NCI-H1694 treated with DMSO at 0.1 percent for 48 hours (cell line): ENCODE measurements around the gene IQCH.
A peak's percentile ranks its signal among the peaks of the same experiment; 100 is the strongest.

ENCODE experiments used
- DNase-seq: peaks from one replicate; lab custom pipeline; 2025; lab: John Stamatoyannopoulos, UW

Gene IQCH

GRCh38 chr15:67504056-67504455 is 249.5 kb downstream of the IQCH start:
- DNase-seq: no peak

GRCh38 chr15:67504796-67505195 is 250.2 kb downstream of the IQCH start:
- no peak for DNase-seq

- DNase-seq: no peak
Observed at GRCh38 chr15:67505675-67506572, 251.3 kb downstream of the IQCH start.

- DNase-seq: no peak
Observed at GRCh38 chr15:67506775-67507747, 252.5 kb downstream of the IQCH start.

GRCh38 chr15:67508407-67508806 is 253.8 kb downstream of the IQCH start:
- no peak for DNase-seq

GRCh38 chr15:67509918-67510317 is 255.3 kb downstream of the IQCH start:
- no peak for DNase-seq

- DNase-seq: no peak
Observed at GRCh38 chr15:67510597-67511190, 256.1 kb downstream of the IQCH start.

GRCh38 chr15:67511606-67512005 is 257.0 kb downstream of the IQCH start:
- DNase-seq: no peak

- no peak for DNase-seq
Observed at GRCh38 chr15:67512140-67512539, 257.6 kb downstream of the IQCH start.

GRCh38 chr15:67512933-67513714 is 258.5 kb downstream of the IQCH start:
- DNase-seq: no peak

- DNase-seq: no peak
Observed at GRCh38 chr15:67515090-67515489, 260.5 kb downstream of the IQCH start.

- DNase-seq: no peak
Observed at GRCh38 chr15:67515557-67515956, 261.0 kb downstream of the IQCH start.

GRCh38 chr15:67520321-67521028 is 265.9 kb downstream of the IQCH start:
- DNase-seq: no peak

- peak; percentile 64 for DNase-seq
Observed at GRCh38 chr15:67521029-67521782, 266.6 kb downstream of the IQCH start, which contains the start of gene C15orf61. TSS of gene C15orf61 (plus strand) at chr15:67521131. CDS start at chr15:67521249, 118 bp downstream.

- peak; percentile 23 for DNase-seq
Observed at GRCh38 chr15:67521783-67522568, 267.4 kb downstream of the IQCH start.

- no peak for DNase-seq
Observed at GRCh38 chr15:67523330-67523729, 268.7 kb downstream of the IQCH start.

GRCh38 chr15:67524235-67524634 is 269.6 kb downstream of the IQCH start:
- DNase-seq: no peak

- no peak for DNase-seq
Observed at GRCh38 chr15:67528513-67528912, 273.9 kb downstream of the IQCH start.

GRCh38 chr15:67531379-67531914 is 276.9 kb downstream of the IQCH start:
- no peak for DNase-seq
